ENCODE measurements around the gene OR6N2. TPM values are rescaled to one million over a fixed set of nuclear protein-coding genes. Genes with fewer than 3 reads are reported as not detected.

The OR6N2 gene
- total RNA-seq, 1 donor from 2014 or later, result not detected

Small RNA genes within 50 kb of the gene (small RNA-seq; reads per million reads assigned to genes)
- not detected for gene OR2AQ1P

Other genes with a start within 250 kb of the OR6N2 start
- gene OR6Y1, start 226.8 kb downstream of the OR6N2 start, total RNA-seq, result not detected
- not detected for gene OR6P1, start 210.6 kb downstream of the OR6N2 start, total RNA-seq
- gene OR10X1, start 201.3 kb downstream of the OR6N2 start, total RNA-seq, result not detected
- not detected for gene OR10Z1, start 175.9 kb downstream of the OR6N2 start, total RNA-seq
- gene SPTA1, start 94.5 kb downstream of the OR6N2 start, total RNA-seq, result 4.7 TPM
- gene OR6K2, start 80.6 kb downstream of the OR6N2 start, total RNA-seq, result not detected
- gene OR6K3, start 60.5 kb downstream of the OR6N2 start, total RNA-seq, result not detected
- gene OR6K6, start 26.5 kb downstream of the OR6N2 start, total RNA-seq, result not detected
- not detected for gene OR6N1, start 9.0 kb downstream of the OR6N2 start, total RNA-seq
- gene MNDA, start 50.1 kb upstream of the OR6N2 start, total RNA-seq, result 4.7 TPM
- gene PYHIN1, start 150.3 kb upstream of the OR6N2 start, total RNA-seq, result not detected
- 16.2 TPM for gene IFI16, start 228.7 kb upstream of the OR6N2 start, total RNA-seq